NCI-H524 treated with DMSO at 0.1 percent for 48 hours (cell line): Measurements from ENCODE around the gene ARHGEF7.

ENCODE experiments used
- DNase-seq: peaks from one replicate; lab custom pipeline; 2025; lab: John Stamatoyannopoulos, UW

ARHGEF7 gene

GRCh38 chr13:111278258-111278657 lies 163.1 kb downstream of the ARHGEF7 start:
- DNase-seq: no peak

DNA sequence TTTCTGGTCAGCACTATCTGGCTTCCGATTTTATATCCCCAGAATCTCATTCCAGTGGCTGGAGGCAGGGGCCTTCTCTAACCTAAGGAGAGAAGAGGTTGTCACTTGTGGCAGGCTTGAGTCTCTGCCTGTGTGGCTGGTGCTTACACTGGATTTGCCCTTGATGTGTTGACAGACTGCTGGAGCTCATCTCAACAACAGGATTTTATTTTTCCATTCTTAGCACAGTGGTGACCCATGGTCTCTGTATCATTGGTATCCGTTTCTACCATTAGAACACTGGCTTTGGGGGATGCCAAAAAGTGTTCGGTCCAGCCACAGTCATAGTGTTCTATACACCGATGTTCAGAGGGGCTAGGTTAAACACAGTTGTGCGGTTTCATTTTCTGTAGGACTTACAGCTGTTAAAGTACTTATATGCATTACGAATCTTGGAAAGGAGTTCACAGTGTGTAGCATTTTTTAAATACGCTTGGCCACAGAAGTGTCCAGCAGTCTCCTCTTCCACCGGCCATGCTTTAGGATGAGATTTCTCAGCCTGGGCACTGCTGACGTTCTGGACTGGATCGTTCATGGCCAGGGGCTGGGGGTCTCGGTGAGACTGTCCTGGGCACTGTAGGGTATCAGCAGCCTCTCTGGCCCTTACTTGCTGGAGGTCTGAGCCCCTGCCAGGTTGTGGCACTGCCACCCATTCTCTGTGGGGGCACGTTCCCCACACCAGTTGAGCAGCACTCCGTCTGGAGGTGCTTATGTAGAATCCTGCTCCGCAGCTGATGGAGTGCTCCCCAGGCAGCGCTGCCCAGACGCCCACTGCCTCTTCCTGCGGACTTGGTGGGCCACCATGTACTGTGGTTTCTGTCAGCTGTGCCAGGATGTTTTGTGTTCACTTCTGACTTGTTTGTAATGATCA lies 163.9 kb downstream of the ARHGEF7 start:
- no peak for DNase-seq

DNA sequence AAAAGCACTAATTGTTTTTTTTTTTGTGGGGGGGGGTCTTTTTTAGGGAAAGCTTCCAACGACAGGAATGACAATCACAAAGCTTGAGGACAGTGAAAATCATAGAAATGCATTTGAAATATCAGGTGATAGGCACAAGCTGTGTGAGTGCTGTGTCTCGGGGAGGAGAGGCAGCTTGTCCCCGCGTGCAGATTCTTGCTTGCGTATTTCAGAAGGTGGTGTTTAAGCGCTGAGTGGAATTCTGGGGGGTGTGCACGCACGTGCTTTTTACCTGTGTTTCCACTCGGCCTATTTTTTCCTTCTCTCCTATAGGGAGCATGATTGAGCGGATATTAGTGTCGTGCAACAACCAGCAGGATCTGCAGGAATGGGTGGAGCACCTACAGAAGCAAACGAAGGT lies 165.1 kb downstream of the ARHGEF7 start:
- no peak for DNase-seq

DNA sequence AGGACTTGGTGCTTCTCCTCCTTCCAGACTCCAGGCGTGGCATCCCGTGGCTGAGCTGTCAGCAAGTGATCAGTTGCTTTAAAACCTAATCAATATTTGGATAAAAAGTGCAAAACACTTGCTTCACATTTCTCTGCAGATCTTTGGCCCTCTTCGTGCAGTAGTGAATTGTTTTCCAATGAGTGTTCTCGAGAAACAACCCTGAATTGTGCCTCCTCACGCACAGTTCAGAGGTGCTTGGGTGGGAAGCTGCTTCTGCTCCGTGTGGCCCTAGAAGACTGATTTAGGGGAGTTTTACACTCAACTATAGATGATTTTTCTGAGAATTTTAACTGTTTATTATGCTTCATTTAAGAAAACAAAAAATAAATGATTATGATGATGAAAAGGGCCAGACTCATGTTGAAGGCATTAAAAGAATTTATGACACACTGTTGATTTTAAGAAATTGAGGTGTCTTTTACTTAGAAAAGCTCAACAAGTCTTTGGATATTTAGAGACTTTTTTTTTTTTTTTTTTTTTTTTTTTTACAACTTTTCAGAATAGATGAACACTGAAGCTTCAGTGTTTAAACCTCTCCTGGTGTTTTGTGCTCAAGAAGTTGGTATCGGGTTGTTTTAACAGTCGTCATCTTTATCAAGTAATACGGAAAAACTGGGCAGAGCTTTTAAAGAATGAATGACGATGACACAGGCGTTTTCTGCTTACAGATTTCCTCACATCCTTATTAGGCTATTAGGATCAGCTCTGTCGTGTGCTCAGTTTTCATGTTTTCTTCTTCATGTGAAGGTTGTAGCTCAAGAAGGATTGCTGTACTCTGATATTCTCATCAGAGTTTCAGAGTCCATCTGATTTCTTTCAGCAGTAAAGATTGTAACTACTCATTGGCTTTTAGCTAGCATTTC lies 165.8 kb downstream of the ARHGEF7 start:
- no peak for DNase-seq

- no peak for DNase-seq
These were observed 166.7 kb downstream of the ARHGEF7 start for GRCh38 chr13:111281751-111282311.

GRCh38 chr13:111282425-111282824 lies 167.3 kb downstream of the ARHGEF7 start:
- no peak for DNase-seq

GRCh38 chr13:111282997-111283396 lies 167.9 kb downstream of the ARHGEF7 start:
- no peak for DNase-seq

DNA sequence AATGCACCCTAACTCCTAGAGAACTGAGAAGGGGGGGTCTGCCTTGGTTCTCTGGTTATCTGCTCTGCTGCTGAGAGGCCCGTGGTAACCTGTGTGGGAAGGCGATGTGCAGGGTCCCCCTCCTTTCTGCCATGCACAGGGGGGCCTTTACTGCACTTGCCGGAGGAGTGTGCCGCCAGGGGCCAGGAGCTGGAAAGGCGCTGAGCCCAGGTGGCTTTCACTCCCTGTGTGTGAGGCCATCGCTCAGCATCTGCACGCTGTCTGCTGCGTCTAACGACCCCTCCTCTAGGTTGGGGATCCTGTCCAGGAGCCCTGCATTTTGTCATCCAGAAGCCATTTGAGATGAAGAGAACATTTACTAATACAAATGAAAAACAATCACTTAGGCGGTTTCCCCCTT lies 168.3 kb downstream of the ARHGEF7 start:
- no peak for DNase-seq

DNA sequence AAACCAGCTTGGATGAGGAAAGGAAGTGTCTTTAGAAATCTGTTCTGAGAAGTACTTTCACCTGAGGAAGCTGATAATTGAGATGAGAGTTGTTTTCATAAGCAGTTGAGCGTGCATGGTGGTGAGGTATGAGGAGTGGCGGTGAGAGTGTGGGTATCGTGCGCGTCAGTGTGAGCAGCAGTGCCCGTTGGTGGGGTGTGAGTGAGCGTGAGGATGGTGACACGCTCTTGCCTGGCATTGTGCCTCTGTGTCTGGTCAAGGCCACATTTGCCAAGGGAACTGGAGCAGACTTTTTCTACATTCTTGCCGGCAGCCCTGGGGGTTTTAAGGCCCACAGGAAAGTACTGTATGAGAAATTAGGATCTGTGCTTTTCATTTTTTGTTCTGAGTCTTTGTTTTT lies 168.9 kb downstream of the ARHGEF7 start:
- DNase-seq: no peak

DNA sequence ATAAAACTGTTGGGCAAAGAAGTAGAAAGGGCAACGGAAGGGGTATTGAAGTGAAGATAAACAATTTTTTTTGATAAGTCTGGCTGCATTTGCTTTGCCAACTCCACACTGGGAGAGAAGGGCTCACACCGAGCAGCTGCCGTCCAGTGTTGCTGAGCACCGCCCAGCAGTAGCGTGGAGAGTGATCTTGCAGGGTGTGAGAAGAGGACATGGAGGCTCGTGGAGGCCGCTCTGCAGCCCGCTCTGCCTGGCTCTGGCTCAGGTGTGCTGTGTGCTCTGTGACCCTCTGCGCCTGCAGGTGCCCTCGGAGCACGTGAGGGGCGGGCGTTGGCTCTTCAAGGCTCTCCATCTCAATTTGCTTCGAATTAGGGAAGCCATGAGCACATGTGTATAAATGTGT lies 169.5 kb downstream of the ARHGEF7 start:
- DNase-seq: no peak

DNA sequence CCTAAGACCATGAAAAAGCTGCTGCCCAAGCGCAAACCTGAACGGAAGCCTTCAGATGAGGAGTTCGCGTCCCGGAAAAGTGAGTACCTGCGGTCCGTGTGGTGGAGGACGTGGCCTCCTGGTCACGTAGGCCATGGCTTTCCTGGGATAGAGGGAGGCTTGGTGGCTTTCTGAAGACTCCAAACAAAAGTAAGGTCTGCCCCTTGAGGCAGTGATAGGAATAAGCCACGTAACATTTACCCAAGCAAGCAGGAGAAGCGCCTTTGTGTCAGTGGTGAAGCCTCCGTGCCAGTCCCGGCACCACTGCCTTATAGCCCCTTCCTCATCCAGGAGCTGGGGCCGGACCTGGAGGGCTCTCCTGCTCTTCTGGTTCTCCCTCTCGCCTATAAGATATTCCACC lies 171.1 kb downstream of the ARHGEF7 start:
- DNase-seq: no peak

DNA sequence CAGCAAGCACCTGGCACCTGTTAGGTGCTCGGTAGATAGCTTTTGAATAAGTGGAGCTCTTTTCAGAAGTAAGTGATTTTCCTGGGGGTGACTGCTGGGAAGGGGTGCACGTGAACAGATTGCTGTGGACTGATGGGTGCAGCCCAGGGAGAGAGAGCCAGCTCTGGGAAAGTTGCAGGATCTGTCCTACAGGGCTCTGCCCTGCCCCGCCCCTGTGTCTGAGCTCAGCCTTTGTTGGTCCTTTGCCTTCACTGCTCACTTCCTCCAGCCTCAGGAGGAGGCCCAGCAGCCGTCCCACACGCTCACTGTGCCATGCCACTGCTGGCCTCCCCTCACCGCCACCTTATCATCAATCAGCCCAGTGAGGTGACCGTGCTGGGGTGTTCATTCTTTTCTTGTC lies 171.6 kb downstream of the ARHGEF7 start:
- DNase-seq: no peak

DNA sequence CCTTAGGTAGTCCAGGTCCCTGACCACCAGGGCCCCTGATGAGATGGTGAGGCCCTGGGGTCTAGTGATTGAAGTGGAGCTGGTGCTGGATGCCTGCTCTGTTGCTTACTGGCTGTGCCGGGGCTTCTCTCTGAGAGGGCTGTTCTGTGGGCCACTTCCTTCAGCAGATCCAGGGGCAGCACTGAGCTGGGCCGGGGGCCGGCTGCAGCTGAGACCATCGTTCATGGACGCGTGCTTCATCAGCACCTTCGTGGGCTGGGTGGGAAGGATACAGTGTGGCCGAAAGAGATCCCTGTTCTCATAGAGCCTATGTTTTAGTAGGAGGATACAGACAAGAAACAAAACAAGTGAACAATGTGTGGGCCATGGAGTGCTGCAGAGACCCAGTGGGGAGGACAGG lies 172.1 kb downstream of the ARHGEF7 start:
- no peak for DNase-seq

- DNase-seq: no peak
These were observed 173.2 kb downstream of the ARHGEF7 start for GRCh38 chr13:111288276-111288675.

DNA sequence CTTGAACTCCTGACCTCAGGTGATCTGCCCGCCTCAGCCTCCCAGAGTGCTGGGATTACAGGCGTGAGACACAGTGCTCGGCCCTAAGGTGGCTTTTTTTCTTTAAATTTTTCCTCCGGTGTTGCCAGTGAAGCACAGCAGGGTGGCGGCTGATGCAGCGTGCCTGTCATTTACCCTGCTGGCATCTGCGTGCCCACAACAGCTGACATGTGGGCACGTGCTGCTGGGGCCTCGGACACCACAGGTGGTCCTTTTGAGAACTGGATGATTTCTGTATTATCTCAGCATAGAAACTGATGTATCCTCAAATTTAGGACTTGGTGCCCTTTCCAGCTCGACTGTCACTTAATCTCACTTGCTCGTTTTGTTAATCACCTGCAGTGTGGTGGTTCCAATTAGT lies 174.1 kb downstream of the ARHGEF7 start:
- no peak for DNase-seq

DNA sequence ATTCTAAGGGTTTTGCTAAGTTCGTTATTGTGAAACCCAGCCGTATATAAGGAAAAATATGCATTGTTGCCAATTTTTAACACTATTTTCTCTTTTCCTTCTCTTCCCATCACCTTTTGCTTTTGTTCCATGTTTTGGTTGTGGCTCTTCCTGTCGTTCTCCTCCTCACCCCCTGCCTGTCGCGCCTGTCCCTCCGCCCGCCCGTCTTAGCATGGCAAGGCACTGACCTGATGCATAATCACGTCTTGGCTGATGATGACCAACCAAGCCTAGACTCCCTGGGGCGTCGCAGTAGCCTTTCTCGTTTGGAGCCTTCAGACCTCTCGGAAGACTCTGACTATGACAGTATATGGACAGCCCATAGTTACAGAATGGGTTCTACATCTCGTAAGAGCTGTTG lies 176.8 kb downstream of the ARHGEF7 start:
- no peak for DNase-seq

DNA sequence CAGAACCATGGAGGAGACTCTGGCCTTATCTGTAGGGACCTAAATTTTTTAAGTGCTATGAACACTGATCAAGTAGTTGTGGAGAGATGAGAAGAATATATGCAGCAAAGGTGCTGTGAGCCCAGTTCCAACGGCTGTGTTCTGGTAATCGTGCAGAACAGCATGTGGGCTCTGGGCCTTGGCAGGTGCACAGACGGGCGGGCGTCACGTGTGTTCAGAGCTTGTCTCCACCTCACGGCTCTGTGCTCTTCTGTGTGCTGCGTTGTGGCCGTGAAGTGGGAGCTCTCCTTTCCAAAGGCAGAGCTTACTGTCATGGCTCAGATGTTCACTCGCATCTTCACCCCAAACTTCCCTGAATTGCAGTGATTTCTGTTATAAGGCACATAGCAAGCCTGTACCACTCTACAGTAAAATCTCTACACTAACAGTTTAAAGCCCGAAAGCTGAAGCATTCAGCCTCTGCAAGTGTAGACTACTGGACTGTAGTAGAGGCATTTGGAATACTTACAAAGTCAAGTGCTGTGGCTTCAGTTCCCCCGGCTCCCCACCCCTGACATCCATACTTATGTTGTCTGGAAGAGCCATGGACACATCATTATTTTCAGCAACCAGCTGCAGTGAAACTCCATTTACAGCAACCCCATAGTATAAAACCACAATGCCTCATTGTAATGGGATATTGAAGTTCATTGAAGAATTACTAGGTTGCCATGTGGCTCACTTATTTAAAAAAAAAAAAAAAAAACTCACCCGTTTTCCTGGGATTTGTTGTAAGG lies 177.8 kb downstream of the ARHGEF7 start:
- DNase-seq: no peak

- no peak for DNase-seq
These were observed 180.8 kb downstream of the ARHGEF7 start for GRCh38 chr13:111295886-111296285.

GRCh38 chr13:111296417-111296816 lies 181.3 kb downstream of the ARHGEF7 start:
- DNase-seq: no peak

DNA sequence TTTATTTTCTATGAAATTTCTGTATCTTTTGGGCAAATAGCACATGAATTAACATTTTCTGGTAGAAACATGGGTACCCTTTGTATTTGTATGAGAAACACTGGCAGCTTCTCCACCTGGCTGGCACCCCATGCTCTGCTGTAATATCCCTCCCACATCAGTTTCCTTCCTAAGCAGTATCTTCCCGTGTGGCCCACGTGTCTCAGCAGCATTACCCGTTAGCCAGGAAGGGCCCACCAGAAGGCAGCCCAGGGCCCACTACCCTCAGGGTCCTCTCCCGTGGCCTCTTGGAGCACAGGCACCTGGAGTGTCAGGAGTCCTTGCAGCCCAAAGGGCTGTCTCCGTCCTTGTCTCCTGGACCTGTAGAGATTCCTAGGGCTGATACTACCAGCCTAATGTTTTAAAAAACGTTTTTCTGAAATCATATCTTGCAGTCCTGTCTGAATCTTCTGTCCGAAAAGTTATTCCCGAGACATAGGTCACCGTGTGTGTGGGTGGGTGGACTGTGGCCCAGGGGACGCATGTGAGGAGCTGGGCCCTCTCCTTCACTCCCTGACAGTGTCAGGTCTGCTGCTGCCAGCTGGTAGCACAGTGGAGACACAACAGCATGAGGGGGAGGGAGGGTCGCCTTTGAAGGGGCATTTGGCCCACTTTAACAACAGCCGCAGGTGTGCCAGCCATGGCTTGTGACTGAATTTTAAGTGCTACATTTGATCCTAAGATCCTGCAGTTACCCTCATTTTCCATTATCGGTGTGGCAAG lies 183.3 kb downstream of the ARHGEF7 start:
- DNase-seq: no peak
